HEK293 (cell line): Measurements from ENCODE around the gene OR5V1.

Experiments
- CTCF ChIA-PET: fragments of 350-600 bp; formaldehyde crosslinking; extraction: SDS; loops from one replicate; lab custom pipeline; 2021; ENCODE audit warnings: antibody characterized with exemption; lab: Yijun Ruan, JAX
- POLR2A ChIA-PET: fragments of 300-600 bp; formaldehyde crosslinking; extraction: SDS; loops from one replicate; lab custom pipeline; 2020; ENCODE audit warnings: antibody characterized with exemption, inconsistent platforms; lab: Yijun Ruan, JAX
- H3K27ac ChIP-seq: fragments of 200-500 bp; sonication (Bioruptor generic); 2 replicates; pipeline ENCODE4 v1.5.1; 2014; ENCODE audit warnings: low read depth, low read length, control low read depth, inconsistent platforms; ENCODE audit errors: extremely low read depth
- H3K36me3 ChIP-seq, 2 experiments: fragments of 200-500 bp in 1 of 2; sonication (Bioruptor generic) in 1 of 2; 1 replicate in 1 of 2; 2 replicates in 1 of 2; pipeline ENCODE4 v1.5.1; 2014 to 2017; ENCODE audit warnings: inconsistent platforms in 2 of 2, low read length in 2 of 2; ENCODE audit not compliant: control insufficient read depth in 2 of 2, insufficient read depth in 1 of 2
- H3K4me1 ChIP-seq: fragments of 200-500 bp; sonication (Bioruptor generic); 2 replicates; pipeline ENCODE4 v1.5.1; 2014; ENCODE audit warnings: mild to moderate bottlenecking, low read length, inconsistent platforms; ENCODE audit not compliant: control insufficient read depth, insufficient read depth
- H3K4me3 ChIP-seq: 2 replicates; pipeline ENCODE4 v1.5.1; 2011; ENCODE audit warnings: low read depth, mild to moderate bottlenecking, control low read depth, low read length, moderate library complexity
- H3K9me3 ChIP-seq: fragments of 200-500 bp; sonication (Bioruptor generic); 2 replicates; pipeline ENCODE4 v1.5.1; 2014; ENCODE audit warnings: low read depth, low read length, inconsistent platforms; ENCODE audit not compliant: control insufficient read depth, insufficient read depth
- KLF8 ChIP-seq: fragments of 450-650 bp; formaldehyde crosslinking; IDR thresholded peaks from 2 replicates; pipeline ENCODE4 v1.5.1; 2016; ENCODE audit warnings: missing biosample characterization, missing genetic modification characterization
- PRDM1 ChIP-seq: fragments of 450-650 bp; formaldehyde crosslinking; IDR thresholded peaks from 2 replicates; pipeline ENCODE4; 2016; ENCODE audit warnings: missing biosample characterization, missing genetic modification characterization
- RBAK ChIP-seq: fragments of 450-650 bp; formaldehyde crosslinking; IDR thresholded peaks from 2 replicates; pipeline ENCODE4 v1.5.1; 2016; ENCODE audit warnings: missing biosample characterization, missing genetic modification characterization
- SALL2 ChIP-seq: fragments of 450-650 bp; formaldehyde crosslinking; IDR thresholded peaks from 2 replicates; pipeline ENCODE4 v1.5.0; 2017; ENCODE audit warnings: missing biosample characterization, mild to moderate bottlenecking, missing genetic modification characterization, borderline replicate concordance
- SCRT1 ChIP-seq: fragments of 450-650 bp; formaldehyde crosslinking; IDR thresholded peaks from 2 replicates; pipeline ENCODE4 v1.5.1; 2016; ENCODE audit warnings: missing biosample characterization, missing genetic modification characterization, borderline replicate concordance
- SCRT2 ChIP-seq: fragments of 450-650 bp; formaldehyde crosslinking; IDR thresholded peaks from 2 replicates; pipeline ENCODE4 v1.5.1; 2016; ENCODE audit warnings: missing biosample characterization, missing genetic modification characterization
- SP3 ChIP-seq: fragments of 450-650 bp; formaldehyde crosslinking; IDR thresholded peaks from 2 replicates; pipeline ENCODE4 v1.5.1; 2016; ENCODE audit warnings: missing biosample characterization, missing genetic modification characterization
- ZFP37 ChIP-seq: fragments of 450-650 bp; formaldehyde crosslinking; IDR thresholded peaks from 2 replicates; pipeline ENCODE4 v1.5.1; 2016; ENCODE audit warnings: missing biosample characterization, missing genetic modification characterization
- ZNF121 ChIP-seq: fragments of 450-650 bp; formaldehyde crosslinking; IDR thresholded peaks from 2 replicates; pipeline ENCODE4 v1.5.1; 2016; ENCODE audit warnings: missing biosample characterization, missing genetic modification characterization
- ZNF132 ChIP-seq: fragments of 450-650 bp; formaldehyde crosslinking; IDR thresholded peaks from 2 replicates; pipeline ENCODE4 v1.5.1; 2017; ENCODE audit warnings: missing biosample characterization, missing genetic modification characterization, borderline replicate concordance
- ZNF175 ChIP-seq: fragments of 450-650 bp; formaldehyde crosslinking; IDR thresholded peaks from 2 replicates; pipeline ENCODE4 v1.5.1; 2016; ENCODE audit warnings: missing biosample characterization, missing genetic modification characterization
- ZNF223 ChIP-seq: fragments of 450-650 bp; formaldehyde crosslinking; IDR thresholded peaks from 2 replicates; pipeline ENCODE4 v1.5.1; 2016; ENCODE audit warnings: missing biosample characterization, missing genetic modification characterization
- ZNF23 ChIP-seq: fragments of 450-650 bp; formaldehyde crosslinking; IDR thresholded peaks from 2 replicates; pipeline ENCODE4 v1.5.1; 2016; ENCODE audit warnings: missing biosample characterization, missing genetic modification characterization, borderline replicate concordance
- ZNF302 ChIP-seq: fragments of 450-650 bp; formaldehyde crosslinking; IDR thresholded peaks from 2 replicates; pipeline ENCODE4 v1.5.1; 2016; ENCODE audit warnings: missing biosample characterization, missing genetic modification characterization, low read depth
- ZNF324 ChIP-seq: fragments of 450-650 bp; formaldehyde crosslinking; IDR thresholded peaks from 2 replicates; pipeline ENCODE4 v1.5.1; 2016; ENCODE audit warnings: missing biosample characterization, missing genetic modification characterization
- ZNF335 ChIP-seq: fragments of 450-650 bp; formaldehyde crosslinking; conservative IDR thresholded peaks from 2 replicates; pipeline ENCODE4 v1.5.1; 2016; ENCODE audit warnings: missing biosample characterization, missing genetic modification characterization
- ZNF426 ChIP-seq: fragments of 450-650 bp; formaldehyde crosslinking; IDR thresholded peaks from 2 replicates; pipeline ENCODE4 v1.5.1; 2017; ENCODE audit warnings: missing biosample characterization, missing genetic modification characterization, mild to moderate bottlenecking, inconsistent platforms, moderate library complexity
- ZNF529 ChIP-seq: fragments of 450-650 bp; formaldehyde crosslinking; IDR thresholded peaks from 2 replicates; pipeline ENCODE4 v1.5.1; 2017; ENCODE audit warnings: missing genetic modification characterization, missing biosample characterization; ENCODE audit not compliant: insufficient replicate concordance
- ZNF654 ChIP-seq: fragments of 450-650 bp; formaldehyde crosslinking; IDR thresholded peaks from 2 replicates; pipeline ENCODE4 v1.5.1; 2016; ENCODE audit warnings: low read depth, missing biosample characterization, missing genetic modification characterization
- ZNF830 ChIP-seq: fragments of 450-650 bp; IDR thresholded peaks from 2 replicates; pipeline ENCODE4 v1.5.0; 2018; ENCODE audit warnings: missing biosample characterization, missing genetic modification characterization, low read depth, mild to moderate bottlenecking, moderate library complexity
- TF ChIP-seq, protein P1 (sequence below): fragments of 450-650 bp; formaldehyde crosslinking; IDR thresholded peaks from 2 replicates; pipeline ENCODE4 v1.5.1; 2017; ENCODE audit warnings: missing biosample characterization, missing genetic modification characterization
- TF ChIP-seq, protein P2 (sequence below): fragments of 450-650 bp; formaldehyde crosslinking; IDR thresholded peaks from 2 replicates; pipeline ENCODE4 v1.5.1; 2016; ENCODE audit warnings: missing biosample characterization, missing genetic modification characterization, low read depth
- TF ChIP-seq, protein P3 (sequence below): fragments of 450-650 bp; formaldehyde crosslinking; IDR thresholded peaks from 2 replicates; pipeline ENCODE4 v1.5.1; 2016; ENCODE audit warnings: missing biosample characterization, missing genetic modification characterization
- TF ChIP-seq, protein P4 (sequence below): sonication (generic); formaldehyde crosslinking; IDR thresholded peaks from 2 replicates; pipeline ENCODE4 v1.8.1; 2022; ENCODE audit warnings: mild to moderate bottlenecking, moderate library complexity, missing genetic modification reagents
- TF ChIP-seq, protein P5 (sequence below): fragments of 450-650 bp; formaldehyde crosslinking; IDR thresholded peaks from 2 replicates; pipeline ENCODE4 v1.5.1; 2016; ENCODE audit warnings: missing biosample characterization, missing genetic modification characterization

The OR5V1 gene

DNA sequence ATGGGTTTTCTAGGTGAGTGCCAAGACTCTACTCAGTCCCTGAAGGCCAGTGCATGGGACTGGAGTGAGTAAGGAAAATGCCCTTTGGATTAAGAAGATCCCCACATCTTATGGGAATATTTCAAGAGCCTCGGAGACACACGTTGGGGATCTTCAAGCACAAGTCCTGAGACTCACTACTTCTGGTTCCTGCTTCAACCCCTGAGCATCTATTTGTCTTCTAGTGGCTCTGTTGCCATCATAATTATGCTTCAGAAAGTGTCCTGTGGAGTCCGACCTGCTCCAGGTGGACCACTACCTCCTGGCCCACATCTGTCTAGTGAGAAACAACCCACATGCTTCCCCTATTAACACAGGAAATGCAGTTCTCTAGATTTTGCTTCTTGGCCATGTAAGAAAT lies at the start of gene OR5V1:
TSS of gene OR5V1 (minus strand) at position 101 of the 400 bp plus-strand sequence. CDS start 12,670 bp downstream, outside the sequence.
- Histone ChIP-seq H3K4me1 (no peaks in the 10 kb centered on the region), H3K9me3 (no peaks in the 10 kb centered on the region), H3K36me3 (no peaks in the 10 kb centered on the region), H3K4me3 (no peak within 1 kb of the TSS), H3K27ac (no peak within 1 kb of the TSS)
- TF ChIP-seq ZNF830 (tag by site-specific recombination) (no peak), ZNF132 (tag by site-specific recombination) (no peak), SALL2 (tag by site-specific recombination) (no peak), ZNF175 (tag by site-specific recombination) (no peak), ZFP37 (tag by site-specific recombination) (no peak)
- TF ChIP-seq, protein P1, sequence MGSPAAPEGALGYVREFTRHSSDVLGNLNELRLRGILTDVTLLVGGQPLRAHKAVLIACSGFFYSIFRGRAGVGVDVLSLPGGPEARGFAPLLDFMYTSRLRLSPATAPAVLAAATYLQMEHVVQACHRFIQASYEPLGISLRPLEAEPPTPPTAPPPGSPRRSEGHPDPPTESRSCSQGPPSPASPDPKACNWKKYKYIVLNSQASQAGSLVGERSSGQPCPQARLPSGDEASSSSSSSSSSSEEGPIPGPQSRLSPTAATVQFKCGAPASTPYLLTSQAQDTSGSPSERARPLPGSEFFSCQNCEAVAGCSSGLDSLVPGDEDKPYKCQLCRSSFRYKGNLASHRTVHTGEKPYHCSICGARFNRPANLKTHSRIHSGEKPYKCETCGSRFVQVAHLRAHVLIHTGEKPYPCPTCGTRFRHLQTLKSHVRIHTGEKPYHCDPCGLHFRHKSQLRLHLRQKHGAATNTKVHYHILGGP (tag by site-specific recombination), result no peak
- POLR2A ChIA-PET, result no interaction called here
- CTCF ChIA-PET, result interaction anchor here (0.9 to 1.4 kb wide), 2 partner anchors 282 to 285 kb away, joined by 3 to 4 read pairs; no protein-coding TSS in a partner anchor

DNA sequence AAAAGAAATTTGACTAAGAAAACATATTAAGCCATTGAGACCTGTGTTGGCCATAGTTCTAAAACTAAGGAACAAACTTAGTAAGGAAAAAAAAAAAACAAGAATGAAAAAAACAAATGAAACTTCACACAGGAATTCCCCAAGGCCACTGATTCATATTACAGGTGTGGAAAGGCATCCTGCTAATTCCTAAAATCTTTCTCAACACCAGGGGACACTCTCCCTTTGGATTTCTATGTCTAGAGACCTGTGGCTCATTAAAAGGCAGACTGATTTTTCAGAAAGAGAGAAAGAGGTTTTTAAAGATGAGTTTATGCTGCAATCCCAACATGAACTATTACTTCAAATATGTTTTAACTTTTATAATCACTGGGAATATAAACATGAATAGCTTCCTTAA lies 45.9 kb upstream of the OR5V1 start, which contains the start of gene OR12D1:
TSS of gene OR12D1 (plus strand) at position 341 of the 400 bp plus-strand sequence.
- no peaks in the 10 kb centered on the region for H3K36me3 ChIP-seq
- ChIA-PET POLR2A (no interaction called here), CTCF (interaction anchor here (0.6 to 4.0 kb wide), 20 partner anchors 9 to 342 kb away, joined by 3 to 36 read pairs (median 4); partner anchors contain the start of genes OR12D3 and OR2H2)

DNA sequence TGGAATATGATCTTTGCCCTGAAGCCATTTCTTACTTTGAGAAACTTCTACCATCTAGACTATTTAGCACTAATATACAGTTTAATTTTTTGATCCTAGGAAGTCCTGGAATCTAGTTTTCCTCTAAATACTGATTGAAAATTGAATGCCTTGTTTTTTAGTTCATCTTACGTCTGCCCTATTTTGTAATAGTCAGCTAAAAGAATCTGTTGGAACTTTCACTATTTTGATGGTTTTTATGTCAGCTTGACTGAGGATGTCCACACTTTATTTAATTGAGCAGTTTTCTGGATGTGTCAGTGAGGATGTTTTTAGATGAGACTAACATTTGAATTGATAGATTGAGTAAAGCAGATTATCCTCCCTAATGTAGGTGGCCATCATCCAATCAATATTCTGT lies 35.1 kb upstream of the OR5V1 start:
- Histone ChIP-seq H3K36me3 (no peaks in the 10 kb centered on the region), H3K27ac (no peak overlapping the region), H3K4me3 (no peak overlapping the region), H3K4me1 (no peaks in the 10 kb centered on the region), H3K9me3 (no peaks in the 10 kb centered on the region)
- ChIA-PET CTCF (no interaction called here), POLR2A (no interaction called here)
- no peak for TF ChIP-seq ZNF23 (tag by site-specific recombination)
- TF ChIP-seq ZNF529 (tag by site-specific recombination), result no peak
- no peak for TF ChIP-seq PRDM1 (tag by site-specific recombination)
- TF ChIP-seq, protein P2, sequence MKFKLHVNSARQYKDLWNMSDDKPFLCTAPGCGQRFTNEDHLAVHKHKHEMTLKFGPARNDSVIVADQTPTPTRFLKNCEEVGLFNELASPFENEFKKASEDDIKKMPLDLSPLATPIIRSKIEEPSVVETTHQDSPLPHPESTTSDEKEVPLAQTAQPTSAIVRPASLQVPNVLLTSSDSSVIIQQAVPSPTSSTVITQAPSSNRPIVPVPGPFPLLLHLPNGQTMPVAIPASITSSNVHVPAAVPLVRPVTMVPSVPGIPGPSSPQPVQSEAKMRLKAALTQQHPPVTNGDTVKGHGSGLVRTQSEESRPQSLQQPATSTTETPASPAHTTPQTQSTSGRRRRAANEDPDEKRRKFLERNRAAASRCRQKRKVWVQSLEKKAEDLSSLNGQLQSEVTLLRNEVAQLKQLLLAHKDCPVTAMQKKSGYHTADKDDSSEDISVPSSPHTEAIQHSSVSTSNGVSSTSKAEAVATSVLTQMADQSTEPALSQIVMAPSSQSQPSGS (tag by site-specific recombination), result no peak
- no peak for TF ChIP-seq ZNF335 (tag by site-specific recombination)
- TF ChIP-seq, protein P3, sequence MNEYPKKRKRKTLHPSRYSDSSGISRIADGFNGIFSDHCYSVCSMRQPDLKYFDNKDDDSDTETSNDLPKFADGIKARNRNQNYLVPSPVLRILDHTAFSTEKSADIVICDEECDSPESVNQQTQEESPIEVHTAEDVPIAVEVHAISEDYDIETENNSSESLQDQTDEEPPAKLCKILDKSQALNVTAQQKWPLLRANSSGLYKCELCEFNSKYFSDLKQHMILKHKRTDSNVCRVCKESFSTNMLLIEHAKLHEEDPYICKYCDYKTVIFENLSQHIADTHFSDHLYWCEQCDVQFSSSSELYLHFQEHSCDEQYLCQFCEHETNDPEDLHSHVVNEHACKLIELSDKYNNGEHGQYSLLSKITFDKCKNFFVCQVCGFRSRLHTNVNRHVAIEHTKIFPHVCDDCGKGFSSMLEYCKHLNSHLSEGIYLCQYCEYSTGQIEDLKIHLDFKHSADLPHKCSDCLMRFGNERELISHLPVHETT (tag by site-specific recombination), result no peak
- no peak for TF ChIP-seq KLF8 (tag by site-specific recombination)
- TF ChIP-seq, protein P4, sequence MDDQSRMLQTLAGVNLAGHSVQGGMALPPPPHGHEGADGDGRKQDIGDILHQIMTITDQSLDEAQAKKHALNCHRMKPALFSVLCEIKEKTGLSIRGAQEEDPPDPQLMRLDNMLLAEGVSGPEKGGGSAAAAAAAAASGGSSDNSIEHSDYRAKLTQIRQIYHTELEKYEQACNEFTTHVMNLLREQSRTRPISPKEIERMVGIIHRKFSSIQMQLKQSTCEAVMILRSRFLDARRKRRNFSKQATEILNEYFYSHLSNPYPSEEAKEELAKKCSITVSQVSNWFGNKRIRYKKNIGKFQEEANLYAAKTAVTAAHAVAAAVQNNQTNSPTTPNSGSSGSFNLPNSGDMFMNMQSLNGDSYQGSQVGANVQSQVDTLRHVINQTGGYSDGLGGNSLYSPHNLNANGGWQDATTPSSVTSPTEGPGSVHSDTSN (CRISPR knock-in tag), result no peak
- no peak for TF ChIP-seq ZNF302 (tag by site-specific recombination)
- TF ChIP-seq, protein P5, sequence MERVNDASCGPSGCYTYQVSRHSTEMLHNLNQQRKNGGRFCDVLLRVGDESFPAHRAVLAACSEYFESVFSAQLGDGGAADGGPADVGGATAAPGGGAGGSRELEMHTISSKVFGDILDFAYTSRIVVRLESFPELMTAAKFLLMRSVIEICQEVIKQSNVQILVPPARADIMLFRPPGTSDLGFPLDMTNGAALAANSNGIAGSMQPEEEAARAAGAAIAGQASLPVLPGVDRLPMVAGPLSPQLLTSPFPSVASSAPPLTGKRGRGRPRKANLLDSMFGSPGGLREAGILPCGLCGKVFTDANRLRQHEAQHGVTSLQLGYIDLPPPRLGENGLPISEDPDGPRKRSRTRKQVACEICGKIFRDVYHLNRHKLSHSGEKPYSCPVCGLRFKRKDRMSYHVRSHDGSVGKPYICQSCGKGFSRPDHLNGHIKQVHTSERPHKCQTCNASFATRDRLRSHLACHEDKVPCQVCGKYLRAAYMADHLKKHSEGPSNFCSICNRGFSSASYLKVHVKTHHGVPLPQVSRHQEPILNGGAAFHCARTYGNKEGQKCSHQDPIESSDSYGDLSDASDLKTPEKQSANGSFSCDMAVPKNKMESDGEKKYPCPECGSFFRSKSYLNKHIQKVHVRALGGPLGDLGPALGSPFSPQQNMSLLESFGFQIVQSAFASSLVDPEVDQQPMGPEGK (tag by site-specific recombination), result no peak
- no peak for TF ChIP-seq ZNF324
- TF ChIP-seq ZNF426 (tag by site-specific recombination), result no peak
- TF ChIP-seq ZNF223 (tag by site-specific recombination), result no peak
- no peak for TF ChIP-seq SP3
- no peak for TF ChIP-seq ZNF121 (tag by site-specific recombination)

More for the DNA sequence above, 45.9 kb upstream of the OR5V1 start, which contains the start of gene OR12D1:
- no peaks in the 10 kb centered on the region; the same call in 1 of the 2 replicates for H3K9me3 ChIP-seq
- no peak within 1 kb of the TSS for H3K4me3 ChIP-seq
- TF ChIP-seq SCRT2 (peak; percentile 52; the same call in 1 of the 2 replicates), SCRT1 (tag by site-specific recombination) (peak; percentile 88), ZNF654 (tag by site-specific recombination) (peak; percentile 16; the same call in 1 of the 2 replicates), RBAK (no peak)
- H3K4me1 ChIP-seq, result no peaks in the 10 kb centered on the region
- H3K27ac ChIP-seq, result no peak within 1 kb of the TSS
